Small intestine (tissue), 7 donors: ENCODE measurements around the gene NOC2L. TPM values are rescaled to one million over a fixed set of nuclear protein-coding genes. Genes with fewer than 3 reads are reported as not detected.

Experiments used
- DNase-seq, 2 donors: peaks; one replicate each; pipeline versions ENCODE4 v3.0.0 to v3.0.0-alpha.2; 2013
- FAIRE-seq: peaks from 2 replicates; lab custom pipeline; 2012; peaks lifted over from hg19 to GRCh38; lab: Jason Lieb, UNC
- H3K27ac ChIP-seq, 3 donors: one replicate each; pipeline ENCODE4 v1.5.1; 2013; ENCODE audit warnings: low read length in 2 of 3, mild to moderate bottlenecking in 2 of 3, control low read depth in 1 of 3, inconsistent platforms in 1 of 3, low read depth in 1 of 3, moderate library complexity in 1 of 3
- H3K27me3 ChIP-seq, 3 donors: one replicate each; pipeline ENCODE4 v1.6.1; 2013; ENCODE audit warnings: low read length in 3 of 3, inconsistent platforms in 1 of 3; ENCODE audit not compliant: control insufficient read depth in 3 of 3, insufficient read depth in 3 of 3
- H3K36me3 ChIP-seq, 3 donors: one replicate each; pipeline ENCODE4 v1.6.1; 2013; ENCODE audit warnings: low read length in 3 of 3, inconsistent platforms in 1 of 3, low read depth in 1 of 3, mild to moderate bottlenecking in 1 of 3, moderate library complexity in 1 of 3; ENCODE audit not compliant: control insufficient read depth in 3 of 3, insufficient read depth in 2 of 3
- H3K4me1 ChIP-seq, 3 donors: one replicate each; pipeline ENCODE4 v1.6.1; 2013; ENCODE audit warnings: low read length in 2 of 3, inconsistent platforms in 1 of 3, low read depth in 1 of 3, mild to moderate bottlenecking in 1 of 3, moderate library complexity in 1 of 3; ENCODE audit not compliant: control insufficient read depth in 3 of 3, insufficient read depth in 2 of 3
- H3K4me3 ChIP-seq, 3 donors: one replicate each; pipeline ENCODE4 v1.5.1; 2013; ENCODE audit warnings: low read length in 3 of 3, control low read depth in 1 of 3, inconsistent platforms in 1 of 3, low read depth in 1 of 3, mild to moderate bottlenecking in 1 of 3, moderate library complexity in 1 of 3
- H3K9me3 ChIP-seq, 2 donors: one replicate each; pipeline ENCODE4 v1.6.1; 2013; ENCODE audit warnings: low read depth in 1 of 2, low read length in 1 of 2; ENCODE audit not compliant: control insufficient read depth in 2 of 2, insufficient read depth in 1 of 2
- WGBS, 3 donors: extraction: QIAGEN DNeasy Blood & Tissue Kit; methylation state at CpG; one replicate each; pipeline ENCODE4 v1.1.7; 2013; 5-methylcytosine and 5-hydroxymethylcytosine counted together
- polyA plus RNA-seq, 4 donors: library from polyadenylated mRNA; stranded (reverse) in 3 of 4; unstranded in 1 of 4; fragments of 200-250 nt in 3 of 4; fragments of 120-200 nt in 1 of 4; gene quantifications; one replicate each; pipeline versions ENCODE4 v1.2.1 to v1.2.3, GENCODE V29; 2013
- donor health status: healthy with polysubstance abuse.
- donor health status: control.
- donor health status: control.
- donor health status: Bipolar disorder and iron deficiency.
- donor health status: healthy.

NOC2L gene
- polyA plus RNA-seq, 4 donors, result 34.0 to 69.3 (median 45.4) TPM

- 78 to 86% (median 84%) methylated on average over 15 of the region's 15 CpGs for WGBS, 3 donors
- H3K27ac ChIP-seq, result no peak overlapping the region
- peaks cover 0 to 11% (median 2%) of the 10 kb centered on the region in 3 donors for H3K4me1 ChIP-seq
- FAIRE-seq (no peak), DNase-seq (no peak)
- H3K36me3 ChIP-seq, result peaks cover 0 to 4% (median 0%) of the 10 kb centered on the region in 3 donors
- H3K9me3 ChIP-seq, result no peaks in the 10 kb centered on the region
- no peak overlapping the region for H3K4me3 ChIP-seq
- H3K27me3 ChIP-seq, result peaks cover 0 to 72% (median 10%) of the 10 kb centered on the region in 3 donors
Measured at GRCh38 chr1:969260-969855, 10.3 kb upstream of the NOC2L start.

- peaks cover 0 to 14% (median 2%) of the 10 kb centered on the region in 3 donors for H3K4me1 ChIP-seq
- no peak for FAIRE-seq
- peaks cover 0 to 14% (median 0%) of the 10 kb centered on the region in 3 donors for H3K36me3 ChIP-seq
- H3K27ac ChIP-seq, result no peak overlapping the region
- H3K27me3 ChIP-seq, result peaks cover 0 to 62% (median 10%) of the 10 kb centered on the region in 3 donors
- H3K9me3 ChIP-seq, result peaks cover 0 to 4% of the 10 kb centered on the region in 2 donors
- 53 to 69% (median 59%) methylated on average over 20 to 23 of the region's 23 CpGs for WGBS, 3 donors
- no peak for DNase-seq
- H3K4me3 ChIP-seq, result no peak overlapping the region
Measured at GRCh38 chr1:967466-968343, 8.6 kb upstream of the NOC2L start.

- Histone ChIP-seq H3K4me3 (peak overlapping the region; percentile 43 to 55 (median 52)), H3K27me3 (peaks cover 0 to 56% (median 6%) of the 10 kb centered on the region in 3 donors), H3K27ac (peak overlapping the region in 2 of 3 donors; percentile 17 to 84), H3K9me3 (peaks cover 0 to 4% of the 10 kb centered on the region in 2 donors), H3K36me3 (peaks cover 0 to 21% (median 0%) of the 10 kb centered on the region in 3 donors), H3K4me1 (peaks cover 0 to 14% (median 2%) of the 10 kb centered on the region in 3 donors)
- 0 to 1% (median 1%) methylated on average over 36 to 60 of the region's 60 CpGs for WGBS, 3 donors
- FAIRE-seq (no peak), DNase-seq (peak; percentile 75 to 88)
Measured at GRCh38 chr1:966704-967300, 7.7 kb upstream of the NOC2L start.

GRCh38 chr1:966135-966703 lies 7.2 kb upstream of the NOC2L start, which contains the start of gene PLEKHN1:
TSS of gene PLEKHN1 (plus strand) at chr1:966482. CDS start at chr1:966532, 50 bp downstream.
- Histone ChIP-seq H3K4me3 (peak within 1 kb of the TSS; percentile 43 to 55 (median 52)), H3K36me3 (peaks cover 0 to 21% (median 0%) of the 10 kb centered on the region in 3 donors), H3K27me3 (peaks cover 0 to 56% (median 3%) of the 10 kb centered on the region in 3 donors), H3K27ac (peak within 1 kb of the TSS in 2 of 3 donors; percentile 17 to 84), H3K4me1 (peaks cover 0 to 14% (median 2%) of the 10 kb centered on the region in 3 donors), H3K9me3 (peaks cover 0 to 4% of the 10 kb centered on the region in 2 donors)
- FAIRE-seq (no peak), DNase-seq (peak; percentile 31 to 57)
- 5 to 7% (median 5%) methylated on average over 15 to 31 of the region's 31 CpGs for WGBS, 3 donors

GRCh38 chr1:965526-966134 lies 6.6 kb upstream of the NOC2L start:
- FAIRE-seq, result no peak
- H3K4me3 ChIP-seq, result no peak overlapping the region

DNA sequence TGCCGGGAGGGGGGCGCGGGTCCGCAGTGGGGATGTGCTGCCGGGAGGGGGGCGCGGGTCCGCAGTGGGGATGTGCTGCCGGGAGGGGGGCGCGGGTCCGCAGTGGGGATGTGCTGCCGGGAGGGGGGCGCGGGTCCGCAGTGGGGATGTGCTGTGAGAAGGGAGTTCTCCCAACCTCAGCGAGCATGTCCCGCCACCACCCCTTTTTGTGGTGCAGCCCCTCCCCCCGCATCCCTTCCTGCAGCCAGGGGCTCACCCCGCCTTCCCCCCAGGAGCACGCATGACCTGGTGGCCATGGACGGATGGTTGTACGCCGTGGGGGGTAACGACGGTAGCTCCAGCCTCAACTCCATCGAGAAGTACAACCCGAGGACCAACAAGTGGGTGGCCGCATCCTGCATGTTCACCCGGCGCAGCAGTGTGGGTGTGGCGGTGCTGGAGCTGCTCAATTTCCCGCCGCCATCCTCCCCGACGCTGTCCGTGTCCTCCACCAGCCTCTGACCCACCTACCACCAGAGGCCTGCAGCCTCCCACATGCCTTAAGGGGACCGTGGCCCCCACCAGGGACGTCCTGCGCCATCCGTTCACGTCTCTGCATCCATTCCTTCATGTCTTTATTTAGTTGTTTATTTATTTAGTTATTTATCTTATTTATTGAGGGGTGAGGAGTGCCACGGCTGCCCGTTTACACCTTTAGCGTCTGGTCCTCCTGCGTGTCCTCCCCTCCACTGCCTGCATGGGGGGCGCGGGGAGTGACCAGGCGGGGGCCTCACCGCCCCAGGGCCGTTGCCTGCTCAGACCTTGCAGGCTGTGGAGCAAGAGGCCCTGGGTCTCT lies 5.9 kb upstream of the NOC2L start:
- Histone ChIP-seq H3K4me1 (peaks cover 2 to 18% (median 2%) of the 10 kb centered on the region in 3 donors), H3K27me3 (peaks cover 0 to 47% (median 0%) of the 10 kb centered on the region in 3 donors), H3K36me3 (peaks cover 0 to 21% (median 0%) of the 10 kb centered on the region in 3 donors), H3K4me3 (no peak overlapping the region), H3K27ac (no peak overlapping the region), H3K9me3 (peaks cover 0 to 4% of the 10 kb centered on the region in 2 donors)
- whole genome bisulfite sequencing, 3 donors, result 92 to 93% (median 93%) methylated on average over 34 to 40 of the region's 51 CpGs
- no peak for FAIRE-seq
- no peak for DNase-seq

More at GRCh38 chr1:965526-966134, 6.6 kb upstream of the NOC2L start:
- no peak for DNase-seq
- peaks cover 0 to 4% of the 10 kb centered on the region in 2 donors for H3K9me3 ChIP-seq
- 75 to 82% (median 77%) methylated on average over 24 to 26 of the region's 26 CpGs for WGBS, 3 donors
- H3K27me3 ChIP-seq, result peaks cover 0 to 51% (median 3%) of the 10 kb centered on the region in 3 donors
- peak overlapping the region in 1 of 3 donors; percentile 84 for H3K27ac ChIP-seq
- peaks cover 0 to 14% (median 2%) of the 10 kb centered on the region in 3 donors for H3K4me1 ChIP-seq
- peaks cover 0 to 21% (median 0%) of the 10 kb centered on the region in 3 donors for H3K36me3 ChIP-seq
